ENCODE measurements around the gene CDH22. TPM values are rescaled to one million over a fixed set of nuclear protein-coding genes. Genes with fewer than 3 reads are reported as not detected.

The CDH22 gene
- total and polyA plus RNA-seq, 2 donors (not counting 1 experiment from before 2014, with no cell fraction given): not detected

GRCh38 chr20:46172961-46173536, 135.2 kb downstream of the CDH22 start:
- WGBS (ENCODE audit: insufficient coverage): 80% methylated on average over 1 of the region's 3 CpGs
- H3K27ac ChIP-seq (ENCODE audit: low read length in 2 of 2): no peak overlapping the region
- H3K4me1 ChIP-seq (ENCODE audit: control insufficient read depth in 2 of 2, insufficient read depth in 2 of 2, low read length in 2 of 2): peaks cover 4 to 16% of the 10 kb centered on the region in 2 donors
- no peak overlapping the region for H3K9ac ChIP-seq (ENCODE audit: low read length)
- peaks cover 0 to 48% (median 34%) of the 10 kb centered on the region in 4 experiments for H3K27me3 ChIP-seq (replicated peaks in 1 of 4; ENCODE audit: control extremely low read depth in 1 of 4, control insufficient read depth in 3 of 4, insufficient read depth in 4 of 4, low read length in 3 of 4)
- H3K36me3 ChIP-seq (replicated peaks in 1 of 2; ENCODE audit: control extremely low read depth in 1 of 2, control insufficient read depth in 1 of 2, extremely low read depth in 1 of 2, insufficient read depth in 2 of 2, low read length in 1 of 2): no peaks in the 10 kb centered on the region
- Mint-ChIP-seq H3K4me3 (no peak overlapping the region), H3K4me1 (no peaks in the 10 kb centered on the region), H3K9me3 (ENCODE audit: insufficient read depth) (no peaks in the 10 kb centered on the region), H3K27ac (no peak overlapping the region), H3K27me3 (peaks cover 58% of the 10 kb centered on the region)
- ChIA-PET POLR2A (no interaction called here), CTCF (interaction anchor here (0.7 to 10.1 kb wide), 11 partner anchors 9 to 186 kb away, joined by 3 to 87 read pairs (median 5); no protein-coding TSS in a partner anchor)
- intact Hi-C loops (cut with micrococcal nuclease): no loop called here
- H3K4me3 ChIP-seq (ENCODE audit: control extremely low read depth in 1 of 5, extremely low read depth in 1 of 5, insufficient read depth in 1 of 5, low read depth in 2 of 5, low read length in 4 of 5): no peak overlapping the region
- no peak overlapping the region for H2AFZ ChIP-seq (ENCODE audit: insufficient read depth, low read depth, low read length, poor library complexity, severe bottlenecking)
- no peak overlapping the region for H3K4me2 ChIP-seq (replicated peaks; ENCODE audit: low read depth, low read length, poor library complexity, severe bottlenecking)
- ATAC-seq (ENCODE audit: low read depth) (no peak), DNase-seq (no peak)
- TF ChIP-seq EZH2 (IDR thresholded peaks at IDR 0.05; ENCODE audit: borderline replicate concordance, insufficient read depth, low read depth, low read length, poor library complexity, severe bottlenecking) (no peak), CTCF (IDR thresholded peaks at IDR 0.05) (no peak)
- no peaks in the 10 kb centered on the region for H4K20me1 ChIP-seq (ENCODE audit: control insufficient read depth, insufficient read depth, low read length, poor library complexity, severe bottlenecking)
- H3K9me3 ChIP-seq (ENCODE audit: control extremely low read depth in 1 of 3, control insufficient read depth in 2 of 3, insufficient read depth in 1 of 3, low read length in 2 of 3): peaks cover 0 to 15% (median 0%) of the 10 kb centered on the region in 3 donors
- no peaks in the 10 kb centered on the region for H3K79me2 ChIP-seq (ENCODE audit: control insufficient read depth, insufficient read depth, low read length)

- no peaks in the 10 kb centered on the region for H4K20me1 ChIP-seq (ENCODE audit: control insufficient read depth, insufficient read depth, low read length, poor library complexity, severe bottlenecking)
- peaks cover 0 to 15% (median 0%) of the 10 kb centered on the region in 3 donors for H3K9me3 ChIP-seq (ENCODE audit: control extremely low read depth in 1 of 3, control insufficient read depth in 2 of 3, insufficient read depth in 1 of 3, low read length in 2 of 3)
- H3K4me1 Mint-ChIP-seq: no peaks in the 10 kb centered on the region
- intact Hi-C loops (cut with micrococcal nuclease): no loop called here
- no peak overlapping the region for H3K4me3 ChIP-seq (ENCODE audit: control extremely low read depth in 1 of 5, extremely low read depth in 1 of 5, insufficient read depth in 1 of 5, low read depth in 2 of 5, low read length in 4 of 5)
- CTCF ChIA-PET: interaction anchor here (0.7 to 10.1 kb wide), 9 partner anchors 10 to 185 kb away, joined by 3 to 87 read pairs (median 9); no protein-coding TSS in a partner anchor
- no peaks in the 10 kb centered on the region for H3K36me3 ChIP-seq (replicated peaks in 1 of 2; ENCODE audit: control extremely low read depth in 1 of 2, control insufficient read depth in 1 of 2, extremely low read depth in 1 of 2, insufficient read depth in 2 of 2, low read length in 1 of 2)
- no peak overlapping the region for H3K9ac ChIP-seq (ENCODE audit: low read length)
- H3K27me3 Mint-ChIP-seq: peaks cover 54% of the 10 kb centered on the region
- no peaks in the 10 kb centered on the region for H3K79me2 ChIP-seq (ENCODE audit: control insufficient read depth, insufficient read depth, low read length)
- no peak overlapping the region for H3K27ac Mint-ChIP-seq
- H2AFZ ChIP-seq (ENCODE audit: insufficient read depth, low read depth, low read length, poor library complexity, severe bottlenecking): no peak overlapping the region
- H3K27ac ChIP-seq (ENCODE audit: low read length in 2 of 2): no peak overlapping the region
- TF ChIP-seq CTCF (IDR thresholded peaks at IDR 0.05): no peak
- TF ChIP-seq EZH2 (IDR thresholded peaks at IDR 0.05; ENCODE audit: borderline replicate concordance, insufficient read depth, low read depth, low read length, poor library complexity, severe bottlenecking): no peak
- DNase-seq (no peak), ATAC-seq (ENCODE audit: low read depth) (no peak)
- no peak overlapping the region for H3K4me3 Mint-ChIP-seq
- 38% methylated on average over 6 of the region's 6 CpGs for WGBS (ENCODE audit: insufficient coverage)
- POLR2A ChIA-PET: no interaction called here
- H3K4me1 ChIP-seq (ENCODE audit: control insufficient read depth in 2 of 2, insufficient read depth in 2 of 2, low read length in 2 of 2): peaks cover 4 to 16% of the 10 kb centered on the region in 2 donors
- no peaks in the 10 kb centered on the region for H3K9me3 Mint-ChIP-seq (ENCODE audit: insufficient read depth)
- no peak overlapping the region for H3K4me2 ChIP-seq (replicated peaks; ENCODE audit: low read depth, low read length, poor library complexity, severe bottlenecking)
- H3K27me3 ChIP-seq (replicated peaks in 1 of 4; ENCODE audit: control extremely low read depth in 1 of 4, control insufficient read depth in 3 of 4, insufficient read depth in 4 of 4, low read length in 3 of 4): peaks cover 0 to 52% (median 34%) of the 10 kb centered on the region in 4 experiments
Observed at GRCh38 chr20:46172455-46172854, 135.8 kb downstream of the CDH22 start.
